H9 (cell line): ENCODE data around the gene LGR5. TPM values are rescaled to one million over a fixed set of nuclear protein-coding genes. Genes with fewer than 3 reads are reported as not detected.

Experiments used
- DNase-seq: peaks from one replicate; pipeline ENCODE4 v3.0.0-alpha.2; 2017
- H2AFZ ChIP-seq: one replicate; pipeline ENCODE4 v1.6.1; 2013; ENCODE audit warnings: mild to moderate bottlenecking, low read length, control low read depth, moderate library complexity
- H2AK5ac ChIP-seq: 2 replicates; pipeline ENCODE4 v1.6.1; 2013; ENCODE audit warnings: low read length, control low read depth, mixed read lengths; ENCODE audit not compliant: insufficient read length
- H2BK120ac ChIP-seq: one replicate; pipeline ENCODE4 v1.6.1; 2013; ENCODE audit warnings: low read depth, mild to moderate bottlenecking, low read length, control low read depth, inconsistent platforms; ENCODE audit not compliant: poor library complexity, severe bottlenecking
- H2BK12ac ChIP-seq: 2 replicates; pipeline ENCODE4 v1.6.1; 2013; ENCODE audit warnings: low read length, control low read depth, mixed read lengths, low read depth; ENCODE audit not compliant: insufficient read length
- H2BK15ac ChIP-seq: 2 replicates; pipeline ENCODE4 v1.6.1; 2013; ENCODE audit warnings: low read depth, low read length, control low read depth
- H2BK20ac ChIP-seq: one replicate; pipeline ENCODE4 v1.6.1; 2013; ENCODE audit warnings: low read depth, mild to moderate bottlenecking, low read length, control low read depth, inconsistent platforms; ENCODE audit not compliant: poor library complexity, severe bottlenecking
- H2BK5ac ChIP-seq: 2 replicates; pipeline ENCODE4 v1.6.1; 2013; ENCODE audit warnings: low read length, control low read depth, mixed read lengths; ENCODE audit not compliant: insufficient read length
- H3K14ac ChIP-seq: 2 replicates; pipeline ENCODE4 v1.6.1; 2013; ENCODE audit warnings: low read length, control low read depth; ENCODE audit not compliant: insufficient read depth
- H3K18ac ChIP-seq: 2 replicates; pipeline ENCODE4 v1.6.1; 2013; ENCODE audit warnings: low read depth, mild to moderate bottlenecking, mixed read lengths, low read length, control low read depth; ENCODE audit not compliant: insufficient read length
- H3K23ac ChIP-seq: 2 replicates; pipeline ENCODE4 v1.6.1; 2013; ENCODE audit warnings: low read length, control low read depth, mixed read lengths, low read depth; ENCODE audit not compliant: insufficient read length
- H3K23me2 ChIP-seq: 2 replicates; pipeline ENCODE4 v1.6.1; 2013; ENCODE audit warnings: low read depth, mild to moderate bottlenecking, mixed read lengths, low read length, control low read depth; ENCODE audit not compliant: insufficient read length, poor library complexity, severe bottlenecking
- H3K27ac ChIP-seq: 2 replicates; pipeline ENCODE4 v1.5.1; 2013; ENCODE audit warnings: low read length, control low read depth, mixed read lengths, low read depth; ENCODE audit not compliant: insufficient read length
- H3K27me3 ChIP-seq: 2 replicates; pipeline ENCODE4 v1.6.1; 2013; ENCODE audit warnings: low read length, control low read depth, inconsistent platforms; ENCODE audit not compliant: insufficient read depth
- H3K4ac ChIP-seq: 2 replicates; pipeline ENCODE4 v1.6.1; 2013; ENCODE audit warnings: low read depth, mild to moderate bottlenecking, control low read depth, inconsistent platforms, low read length, moderate library complexity
- H3K4me1 ChIP-seq: 2 replicates; pipeline ENCODE4 v1.6.1; 2013; ENCODE audit warnings: low read length, control low read depth, inconsistent platforms; ENCODE audit not compliant: insufficient read depth
- H3K4me2 ChIP-seq: 2 replicates; pipeline ENCODE4 v1.6.1; 2013; ENCODE audit warnings: low read length, control low read depth, mixed read lengths; ENCODE audit not compliant: insufficient read length, insufficient read depth
- H3K56ac ChIP-seq: 2 replicates; pipeline ENCODE4 v1.6.1; 2013; ENCODE audit warnings: low read depth, mild to moderate bottlenecking, mixed read lengths, low read length, control low read depth; ENCODE audit not compliant: insufficient read length
- H3K79me1 ChIP-seq: 2 replicates; pipeline ENCODE4 v1.6.1; 2013; ENCODE audit warnings: low read depth, mild to moderate bottlenecking, moderate library complexity, low read length, control low read depth, inconsistent platforms; ENCODE audit not compliant: insufficient read depth, poor library complexity, severe bottlenecking
- H3K79me2 ChIP-seq: 2 replicates; pipeline ENCODE4 v1.6.1; 2013; ENCODE audit warnings: low read length, control low read depth, inconsistent platforms; ENCODE audit not compliant: insufficient read depth
- H3K9ac ChIP-seq: 2 replicates; pipeline ENCODE4 v1.6.1; 2013; ENCODE audit warnings: low read length, control low read depth, mixed read lengths; ENCODE audit not compliant: insufficient read length; ENCODE audit errors: extremely low read depth
- H3K9me3 ChIP-seq: one replicate; pipeline ENCODE4 v1.6.1; 2013; ENCODE audit warnings: low read depth, low read length, inconsistent platforms; ENCODE audit not compliant: control insufficient read depth
- H3T11ph ChIP-seq: one replicate; pipeline ENCODE4 v1.6.1; 2013; ENCODE audit warnings: mild to moderate bottlenecking, low read length, control low read depth, inconsistent platforms
- H4K20me1 ChIP-seq: one replicate; pipeline ENCODE4 v1.6.1; 2013; ENCODE audit not compliant: control insufficient read depth, insufficient read length, insufficient read depth
- H4K5ac ChIP-seq: 2 replicates; pipeline ENCODE4 v1.6.1; 2013; ENCODE audit warnings: low read depth, mild to moderate bottlenecking, mixed read lengths, low read length, control low read depth; ENCODE audit not compliant: insufficient read length
- H4K8ac ChIP-seq: replicated peaks from 2 replicates; pipeline ENCODE4 v1.6.1; 2013; ENCODE audit warnings: low read length, control low read depth, mixed read lengths, low read depth; ENCODE audit not compliant: insufficient read length
- H4K91ac ChIP-seq: 2 replicates; pipeline ENCODE4 v1.6.1; 2013; ENCODE audit warnings: low read depth, mild to moderate bottlenecking, moderate library complexity, mixed read lengths, low read length, control low read depth; ENCODE audit not compliant: insufficient read length
- H3K27ac Mint-ChIP-seq, 3 experiments: 2 replicates in 2 of 3; 3 replicates in 1 of 3; pipeline ENCODE4 v1.8.0; 2020 to 2021; ENCODE audit warnings: mixed read lengths in 3 of 3, mild to moderate bottlenecking in 1 of 3, moderate library complexity in 1 of 3
- H3K27me3 Mint-ChIP-seq: 2 replicates; pipeline ENCODE4 v1.8.0; 2021; ENCODE audit warnings: low read depth, mild to moderate bottlenecking, moderate library complexity, mixed read lengths
- H3K36me3 Mint-ChIP-seq, 3 experiments: 2 replicates in 2 of 3; 3 replicates in 1 of 3; pipeline ENCODE4 v1.8.0; 2020 to 2021; ENCODE audit warnings: low read depth in 3 of 3, mixed read lengths in 3 of 3; ENCODE audit not compliant: insufficient read depth in 1 of 3
- H3K4me1 Mint-ChIP-seq, 2 experiments: 2 replicates each; pipeline ENCODE4 v1.8.0; 2020; ENCODE audit warnings: mixed read lengths in 2 of 2
- H3K4me3 Mint-ChIP-seq, 2 experiments: 2 replicates in 1 of 2; 3 replicates in 1 of 2; pipeline ENCODE4 v1.8.0; 2020 to 2021; ENCODE audit warnings: mild to moderate bottlenecking in 2 of 2, mixed read lengths in 2 of 2, moderate library complexity in 1 of 2
- H3K9me3 Mint-ChIP-seq, 2 experiments: 2 replicates in 1 of 2; 3 replicates in 1 of 2; pipeline ENCODE4 v1.8.0; 2020; ENCODE audit warnings: mild to moderate bottlenecking in 2 of 2, mixed read lengths in 2 of 2, moderate library complexity in 1 of 2
- CTCF ChIP-seq: fragments of 200-600 bp; sonication (generic); conservative IDR thresholded peaks from 3 replicates; pipeline ENCODE4 v1.8.0; 2021; ENCODE audit warnings: antibody characterized with exemption, mild to moderate bottlenecking
- WGBS: extraction: QIAGEN DNeasy Blood & Tissue Kit; methylation state at CpG from one replicate; pipeline ENCODE4 v1.1.7; 2013; ENCODE audit warnings: missing lambda C conversion rate, low lambda C conversion rate, mixed read lengths; ENCODE audit not compliant: insufficient read length; ENCODE audit errors: extremely low coverage; 5-methylcytosine and 5-hydroxymethylcytosine counted together
- total RNA-seq: library from RNA; stranded (reverse); gene quantifications from 2 replicates; pipeline ENCODE4 v1.2.1, GENCODE V29; 2021

The LGR5 gene
- total RNA-seq, 1 experiment from 2014 or later, result 0.09 TPM

GRCh38 chr12:71400481-71400880, 39.1 kb upstream of the LGR5 start:
- Histone ChIP-seq H2BK15ac (no peak overlapping the region), H3K23ac (no peak overlapping the region), H2BK120ac (no peak overlapping the region), H3K27me3 (no peaks in the 10 kb centered on the region), H2AFZ (no peak overlapping the region), H3K14ac (no peak overlapping the region), H4K8ac (no peak overlapping the region), H2BK20ac (no peak overlapping the region), H3K4me1 (no peaks in the 10 kb centered on the region), H3K4me2 (no peak overlapping the region), H2BK5ac (no peak overlapping the region), H3K9me3 (no peaks in the 10 kb centered on the region), H3K56ac (no peak overlapping the region), H4K91ac (no peak overlapping the region), H3K27ac (no peak overlapping the region), H2BK12ac (no peak overlapping the region), H2AK5ac (no peak overlapping the region), H3K4ac (no peak overlapping the region), H3T11ph (no peak overlapping the region), H3K79me2 (no peaks in the 10 kb centered on the region), H3K18ac (no peak overlapping the region), H3K79me1 (no peaks in the 10 kb centered on the region), H4K5ac (no peak overlapping the region), H4K20me1 (no peaks in the 10 kb centered on the region), H3K9ac (no peak overlapping the region), H3K23me2 (no peaks in the 10 kb centered on the region)
- H3K4me3 Mint-ChIP-seq, result no peak overlapping the region
- H3K4me1 Mint-ChIP-seq, result peaks cover 0 to 3% of the 10 kb centered on the region in 2 experiments; a peak in 2 of 4 replicates
- TF ChIP-seq CTCF, result no peak
- DNase-seq, result no peak
- H3K9me3 Mint-ChIP-seq, result no peaks in the 10 kb centered on the region
- H3K27ac Mint-ChIP-seq, result no peak overlapping the region
- no peaks in the 10 kb centered on the region for H3K27me3 Mint-ChIP-seq
- WGBS, result no CpG with 5 or more reads among the region's 2 CpGs
- H3K36me3 Mint-ChIP-seq, result no peaks in the 10 kb centered on the region
